Liver (tissue), 9 donors: ENCODE data around the gene NT5M. TPM values are rescaled to one million over a fixed set of nuclear protein-coding genes. Genes with fewer than 3 reads are reported as not detected.

Experiments used
- DNase-seq: peaks from one replicate; pipeline ENCODE4 v3.0.0-alpha.2; 2017; ENCODE audit warnings: low spot score
- H3K27ac ChIP-seq, 2 donors: one replicate each; pipeline ENCODE4 v1.7.0; 2013; ENCODE audit warnings: inconsistent platforms in 2 of 2, low read length in 2 of 2, control low read depth in 1 of 2, low read depth in 1 of 2, mild to moderate bottlenecking in 1 of 2
- H3K27me3 ChIP-seq, 4 donors: one replicate each; pipeline versions ENCODE4 v1.6.1 to v1.7.0; 2013; ENCODE audit warnings: low read length in 3 of 4, inconsistent platforms in 1 of 4, mild to moderate bottlenecking in 1 of 4, moderate library complexity in 1 of 4; ENCODE audit not compliant: control insufficient read depth in 4 of 4, insufficient read depth in 4 of 4
- H3K36me3 ChIP-seq, 4 donors: one replicate each; pipeline versions ENCODE4 v1.6.1 to v1.7.0; 2013; ENCODE audit warnings: low read length in 3 of 4, mild to moderate bottlenecking in 3 of 4, low read depth in 1 of 4, moderate library complexity in 1 of 4; ENCODE audit not compliant: control insufficient read depth in 4 of 4, insufficient read depth in 3 of 4
- H3K4me1 ChIP-seq, 4 donors: one replicate each; pipeline versions ENCODE4 v1.6.1 to v1.7.0; 2013; ENCODE audit warnings: low read length in 3 of 4, mild to moderate bottlenecking in 3 of 4, moderate library complexity in 1 of 4; ENCODE audit not compliant: control insufficient read depth in 4 of 4, insufficient read depth in 4 of 4
- H3K4me3 ChIP-seq, 3 donors: one replicate each; pipeline versions ENCODE4 v1.6.1 to v1.7.0; 2013; ENCODE audit warnings: low read length in 3 of 3, control low read depth in 1 of 3, low read depth in 1 of 3, mild to moderate bottlenecking in 1 of 3
- H3K9ac ChIP-seq, 2 donors: one replicate each; pipeline ENCODE4 v1.7.0; 2013; ENCODE audit warnings: low read length in 2 of 2, mild to moderate bottlenecking in 2 of 2, moderate library complexity in 2 of 2, control low read depth in 1 of 2, low read depth in 1 of 2
- H3K9me3 ChIP-seq, 4 donors: one replicate each; pipeline versions ENCODE4 v1.6.1 to v1.7.0; 2013; ENCODE audit warnings: low read length in 3 of 4; ENCODE audit not compliant: control insufficient read depth in 4 of 4
- ATF3 ChIP-seq: IDR thresholded peaks from 2 replicates; pipeline ENCODE4 v1.6.1; 2016; ENCODE audit warnings: antibody characterized with exemption
- CTCF ChIP-seq: fragments of 150-350 bp; IDR thresholded peaks from 2 replicates; pipeline ENCODE4 v1.5.1; 2017; ENCODE audit warnings: improper control_type of control experiment, low read depth, low read length; ENCODE audit not compliant: missing input control
- EGR1 ChIP-seq, 2 donors: IDR thresholded peaks; 2 replicates each; pipeline ENCODE4 v1.6.1; 2016 to 2018; ENCODE audit warnings: antibody characterized with exemption in 2 of 2, low read depth in 2 of 2
- FOXA1 ChIP-seq: IDR thresholded peaks from 2 replicates; pipeline ENCODE4 v1.6.1; 2016; ENCODE audit warnings: antibody characterized with exemption
- FOXA2 ChIP-seq: IDR thresholded peaks from 2 replicates; pipeline ENCODE4 v1.6.1; 2016; ENCODE audit warnings: antibody characterized with exemption
- GABPA ChIP-seq, 2 donors: IDR thresholded peaks in 1 of 2; conservative IDR thresholded peaks in 1 of 2; 2 replicates each; pipeline ENCODE4 v1.6.1; 2016; ENCODE audit warnings: antibody characterized with exemption in 2 of 2, mild to moderate bottlenecking in 1 of 2, moderate library complexity in 1 of 2
- HNF4A ChIP-seq, 2 donors: conservative IDR thresholded peaks; 2 replicates each; pipeline ENCODE4 v1.6.1; 2016; ENCODE audit warnings: antibody characterized with exemption in 2 of 2, mild to moderate bottlenecking in 2 of 2
- HNF4G ChIP-seq: IDR thresholded peaks from 2 replicates; pipeline ENCODE4 v1.6.1; 2016; ENCODE audit warnings: antibody characterized with exemption
- JUND ChIP-seq, 2 donors: IDR thresholded peaks; 2 replicates each; pipeline ENCODE4 v1.6.1; 2016; ENCODE audit warnings: antibody characterized with exemption in 2 of 2
- MAX ChIP-seq: IDR thresholded peaks from 2 replicates; pipeline ENCODE4 v1.6.1; 2016; ENCODE audit warnings: antibody characterized with exemption
- NR2F2 ChIP-seq: IDR thresholded peaks from 2 replicates; pipeline ENCODE4 v1.6.1; 2016; ENCODE audit warnings: antibody characterized with exemption
- RAD21 ChIP-seq, 2 donors: IDR thresholded peaks; 2 replicates each; pipeline ENCODE4 v1.6.1; 2016; ENCODE audit warnings: antibody characterized with exemption in 2 of 2, mild to moderate bottlenecking in 2 of 2
- REST ChIP-seq: IDR thresholded peaks from 2 replicates; pipeline ENCODE4 v1.6.1; 2016; ENCODE audit warnings: antibody characterized with exemption, mild to moderate bottlenecking
- RXRA ChIP-seq, 2 donors: IDR thresholded peaks; 2 replicates each; pipeline ENCODE4 v1.6.1; 2017 to 2018; ENCODE audit warnings: antibody characterized with exemption in 2 of 2, mild to moderate bottlenecking in 1 of 2
- SP1 ChIP-seq: IDR thresholded peaks from 2 replicates; pipeline ENCODE4 v1.6.1; 2018; ENCODE audit warnings: antibody characterized with exemption, mild to moderate bottlenecking
- TAF1 ChIP-seq: conservative IDR thresholded peaks from 2 replicates; pipeline ENCODE4 v1.6.1; 2016; ENCODE audit warnings: antibody characterized with exemption, mild to moderate bottlenecking
- YY1 ChIP-seq: IDR thresholded peaks from 2 replicates; pipeline ENCODE4 v1.6.1; 2016; ENCODE audit warnings: antibody characterized with exemption, mild to moderate bottlenecking
- ZBTB33 ChIP-seq: IDR thresholded peaks from 2 replicates; pipeline ENCODE4 v1.6.1; 2016; ENCODE audit warnings: antibody characterized with exemption
- WGBS: extraction: QIAGEN DNeasy Blood & Tissue Kit; methylation state at CpG from one replicate; pipeline ENCODE4 v1.1.7; 2013; 5-methylcytosine and 5-hydroxymethylcytosine counted together
- polyA plus RNA-seq, 2 donors: library from polyadenylated mRNA; stranded (reverse) in 1 of 2; unstranded in 1 of 2; fragments of 200-250 nt in 1 of 2; fragments of >200 nt in 1 of 2; fragmentation: Nextera tagmentation in 1 of 2; extraction: Ambion mirVana in 1 of 2; gene quantifications; one replicate each; pipeline versions ENCODE4 v1.2.1 to v1.2.3, GENCODE V29; 2013 to 2015
- total RNA-seq, 2 donors: library from RNA; depleted of rRNA; stranded (reverse); fragments of >200 nt; gene quantifications; one replicate each; pipeline ENCODE4 v1.2.3, GENCODE V29; 2014
- donor health status: healthy.
- donor health status: healthy.
- donor health status: healthy.
- donor health status: healthy.
- donor health status: healthy.

Gene NT5M
- total and polyA plus RNA-seq, 4 donors: 0.42 to 7.9 (median 0.66) TPM

- Histone ChIP-seq H3K9ac (no peak overlapping the region), H3K4me3 (no peak overlapping the region), H3K4me1 (no peaks in the 10 kb centered on the region), H3K36me3 (no peaks in the 10 kb centered on the region), H3K27ac (no peak overlapping the region), H3K9me3 (no peaks in the 10 kb centered on the region), H3K27me3 (no peaks in the 10 kb centered on the region)
- DNase-seq: no peak
- 95% methylated on average over 6 of the region's 6 CpGs for WGBS
- TF ChIP-seq RAD21 (IDR thresholded peaks at IDR 0.05): no peak
- no peak for TF ChIP-seq MAX
- TF ChIP-seq YY1: no peak
- TF ChIP-seq TAF1: no peak
- no peak for TF ChIP-seq HNF4A (conservative IDR thresholded peaks at IDR 0.05)
- no peak for TF ChIP-seq RXRA (IDR thresholded peaks at IDR 0.05)
- TF ChIP-seq FOXA2: no peak
- no peak for TF ChIP-seq FOXA1
- no peak for TF ChIP-seq EGR1 (IDR thresholded peaks at IDR 0.05; ENCODE audit: low read depth in 2 of 2)
- TF ChIP-seq HNF4G: no peak
- no peak for TF ChIP-seq NR2F2
- TF ChIP-seq SP1: no peak
- no peak for TF ChIP-seq REST
- TF ChIP-seq ATF3: no peak
- TF ChIP-seq ZBTB33: no peak
- TF ChIP-seq JUND (IDR thresholded peaks at IDR 0.05): no peak
These were observed 72.7 kb downstream of the NT5M start for GRCh38 chr17:17375841-17376240.

- H3K27me3 ChIP-seq: no peaks in the 10 kb centered on the region
- H3K36me3 ChIP-seq: no peaks in the 10 kb centered on the region
- 83% methylated on average over 5 of the region's 5 CpGs for WGBS
- H3K4me3 ChIP-seq: no peak overlapping the region
- no peak for DNase-seq
- H3K9ac ChIP-seq: no peak overlapping the region
- H3K4me1 ChIP-seq: no peaks in the 10 kb centered on the region
- no peaks in the 10 kb centered on the region for H3K9me3 ChIP-seq
- no peak overlapping the region for H3K27ac ChIP-seq
- TF ChIP-seq NR2F2 (no peak), EGR1 (IDR thresholded peaks at IDR 0.05; ENCODE audit: low read depth in 2 of 2) (no peak), RXRA (IDR thresholded peaks at IDR 0.05) (no peak), FOXA1 (no peak), CTCF (no peak), HNF4G (no peak), TAF1 (no peak), SP1 (no peak), ZBTB33 (no peak), HNF4A (conservative IDR thresholded peaks at IDR 0.05) (no peak), MAX (no peak), RAD21 (IDR thresholded peaks at IDR 0.05) (no peak), GABPA (IDR thresholded peaks at IDR 0.05 in 1 of 2, conservative IDR thresholded peaks at IDR 0.05 in 1 of 2) (no peak), ATF3 (no peak)
These were observed 73.2 kb downstream of the NT5M start for GRCh38 chr17:17376362-17376761.
